ENCODE data around the gene JMJD4.

Gene JMJD4

GRCh38 chr1:227735539-227736285, 610 bp upstream of the JMJD4 start:
- no peaks in the 10 kb centered on the region for H3K36me3 Mint-ChIP-seq (ENCODE audit: low read depth)
- peak overlapping the region; percentile 91 for H3K27ac Mint-ChIP-seq
- peaks cover 17% of the 10 kb centered on the region for H3K4me1 Mint-ChIP-seq (ENCODE audit: low read depth)
- no peaks in the 10 kb centered on the region for H3K27me3 Mint-ChIP-seq (ENCODE audit: low read depth)
- H3K4me3 Mint-ChIP-seq = peak overlapping the region; percentile 94
- H3K9me3 Mint-ChIP-seq = no peaks in the 10 kb centered on the region
- no peak for DNase-seq (ENCODE audit: low spot score)

- peaks cover 17% of the 10 kb centered on the region for H3K4me1 Mint-ChIP-seq (ENCODE audit: low read depth)
- H3K27me3 Mint-ChIP-seq (ENCODE audit: low read depth) = no peaks in the 10 kb centered on the region
- peak overlapping the region; percentile 84 for H3K27ac Mint-ChIP-seq
- no peak for DNase-seq (ENCODE audit: low spot score)
- no peaks in the 10 kb centered on the region for H3K36me3 Mint-ChIP-seq (ENCODE audit: low read depth)
- peak overlapping the region; percentile 94 for H3K4me3 Mint-ChIP-seq
- no peaks in the 10 kb centered on the region for H3K9me3 Mint-ChIP-seq
These were observed 601 bp downstream of the JMJD4 start for GRCh38 chr1:227734546-227734855.

- H3K9me3 Mint-ChIP-seq = no peaks in the 10 kb centered on the region
- H3K4me3 Mint-ChIP-seq = peak overlapping the region; percentile 94
- no peaks in the 10 kb centered on the region for H3K36me3 Mint-ChIP-seq (ENCODE audit: low read depth)
- no peaks in the 10 kb centered on the region for H3K27me3 Mint-ChIP-seq (ENCODE audit: low read depth)
- no peak for DNase-seq (ENCODE audit: low spot score)
- peak overlapping the region; percentile 84 for H3K27ac Mint-ChIP-seq
- peaks cover 17% of the 10 kb centered on the region for H3K4me1 Mint-ChIP-seq (ENCODE audit: low read depth)
These were observed 1.2 kb downstream of the JMJD4 start for GRCh38 chr1:227733751-227734545.

GRCh38 chr1:227733309-227733705, 1.8 kb downstream of the JMJD4 start:
- no peak overlapping the region for H3K27ac Mint-ChIP-seq
- DNase-seq (ENCODE audit: low spot score) = no peak
- no peaks in the 10 kb centered on the region for H3K27me3 Mint-ChIP-seq (ENCODE audit: low read depth)
- H3K36me3 Mint-ChIP-seq (ENCODE audit: low read depth) = no peaks in the 10 kb centered on the region
- peak overlapping the region; percentile 94 for H3K4me3 Mint-ChIP-seq
- peaks cover 17% of the 10 kb centered on the region for H3K4me1 Mint-ChIP-seq (ENCODE audit: low read depth)
- no peaks in the 10 kb centered on the region for H3K9me3 Mint-ChIP-seq

GRCh38 chr1:227732586-227733308, 2.4 kb downstream of the JMJD4 start:
- no peak for DNase-seq (ENCODE audit: low spot score)
- peaks cover 20% of the 10 kb centered on the region for H3K4me1 Mint-ChIP-seq (ENCODE audit: low read depth)
- H3K9me3 Mint-ChIP-seq = no peaks in the 10 kb centered on the region
- H3K36me3 Mint-ChIP-seq (ENCODE audit: low read depth) = no peaks in the 10 kb centered on the region
- H3K27me3 Mint-ChIP-seq (ENCODE audit: low read depth) = no peaks in the 10 kb centered on the region
- H3K4me3 Mint-ChIP-seq = peak overlapping the region; percentile 51
- no peak overlapping the region for H3K27ac Mint-ChIP-seq

GRCh38 chr1:227731696-227732585, 3.2 kb downstream of the JMJD4 start:
- peaks cover 19% of the 10 kb centered on the region for H3K4me1 Mint-ChIP-seq (ENCODE audit: low read depth)
- H3K27ac Mint-ChIP-seq = no peak overlapping the region
- no peaks in the 10 kb centered on the region for H3K9me3 Mint-ChIP-seq
- peaks cover 1% of the 10 kb centered on the region for H3K27me3 Mint-ChIP-seq (ENCODE audit: low read depth)
- no peak overlapping the region for H3K4me3 Mint-ChIP-seq
- DNase-seq (ENCODE audit: low spot score) = no peak
- no peaks in the 10 kb centered on the region for H3K36me3 Mint-ChIP-seq (ENCODE audit: low read depth)

- Mint-ChIP-seq H3K27me3 (ENCODE audit: low read depth) (peaks cover 2% of the 10 kb centered on the region), H3K4me1 (ENCODE audit: low read depth) (peaks cover 13% of the 10 kb centered on the region), H3K4me3 (no peak overlapping the region), H3K27ac (no peak overlapping the region), H3K36me3 (ENCODE audit: low read depth) (no peaks in the 10 kb centered on the region), H3K9me3 (no peaks in the 10 kb centered on the region)
- no peak for DNase-seq (ENCODE audit: low spot score)
These were observed 3.8 kb downstream of the JMJD4 start for GRCh38 chr1:227731241-227731677.

- Mint-ChIP-seq H3K4me1 (ENCODE audit: low read depth) (peaks cover 8% of the 10 kb centered on the region), H3K36me3 (ENCODE audit: low read depth) (no peaks in the 10 kb centered on the region), H3K9me3 (no peaks in the 10 kb centered on the region), H3K27ac (peak overlapping the region; percentile 27), H3K27me3 (ENCODE audit: low read depth) (peaks cover 2% of the 10 kb centered on the region), H3K4me3 (no peak overlapping the region)
- DNase-seq (ENCODE audit: low spot score) = no peak
These were observed 4.4 kb downstream of the JMJD4 start for GRCh38 chr1:227730630-227731151.

GRCh38 chr1:227729881-227730629, 5.0 kb downstream of the JMJD4 start:
- no peak for DNase-seq (ENCODE audit: low spot score)
- Mint-ChIP-seq H3K36me3 (ENCODE audit: low read depth) (no peaks in the 10 kb centered on the region), H3K4me3 (peak overlapping the region; percentile 51), H3K27ac (peak overlapping the region; percentile 27), H3K27me3 (ENCODE audit: low read depth) (peaks cover 2% of the 10 kb centered on the region), H3K4me1 (ENCODE audit: low read depth) (peaks cover 8% of the 10 kb centered on the region), H3K9me3 (peaks cover 3% of the 10 kb centered on the region)

GRCh38 chr1:227729144-227729880, 5.8 kb downstream of the JMJD4 start:
- H3K9me3 Mint-ChIP-seq = peaks cover 9% of the 10 kb centered on the region
- DNase-seq (ENCODE audit: low spot score) = no peak
- peaks cover 2% of the 10 kb centered on the region for H3K27me3 Mint-ChIP-seq (ENCODE audit: low read depth)
- no peaks in the 10 kb centered on the region for H3K36me3 Mint-ChIP-seq (ENCODE audit: low read depth)
- peaks cover 6% of the 10 kb centered on the region for H3K4me1 Mint-ChIP-seq (ENCODE audit: low read depth)
- H3K4me3 Mint-ChIP-seq = peak overlapping the region; percentile 82
- H3K27ac Mint-ChIP-seq = peak overlapping the region; percentile 7

GRCh38 chr1:227728892-227729143, 6.3 kb downstream of the JMJD4 start:
- peak overlapping the region; percentile 82 for H3K4me3 Mint-ChIP-seq
- H3K9me3 Mint-ChIP-seq = peaks cover 14% of the 10 kb centered on the region
- peaks cover 2% of the 10 kb centered on the region for H3K27me3 Mint-ChIP-seq (ENCODE audit: low read depth)
- H3K36me3 Mint-ChIP-seq (ENCODE audit: low read depth) = peaks cover under 1% of the 10 kb centered on the region
- peak overlapping the region; percentile 7 for H3K27ac Mint-ChIP-seq
- H3K4me1 Mint-ChIP-seq (ENCODE audit: low read depth) = peaks cover 3% of the 10 kb centered on the region
- DNase-seq (ENCODE audit: low spot score) = no peak

- Mint-ChIP-seq H3K4me1 (ENCODE audit: low read depth) (peaks cover 4% of the 10 kb centered on the region), H3K9me3 (peaks cover 19% of the 10 kb centered on the region), H3K27ac (peak overlapping the region; percentile 52), H3K27me3 (ENCODE audit: low read depth) (peaks cover 2% of the 10 kb centered on the region), H3K4me3 (peak overlapping the region; percentile 82), H3K36me3 (ENCODE audit: low read depth) (peaks cover 2% of the 10 kb centered on the region)
- DNase-seq (ENCODE audit: low spot score) = no peak
These were observed 6.8 kb downstream of the JMJD4 start for GRCh38 chr1:227728059-227728891.

All from T-helper 2 cell treated with Interferon-gamma antibody and Interleukin-4, amounts not matched to agents 5 μg/mL and 100 μg/mL, for 36 hours (primary cell).